GM18505 (cell line): ENCODE data around the gene ORMDL1.

Experiments used
- ATAC-seq: cut with Tn5 transposase; IDR thresholded peaks from one replicate; pipeline ENCODE4 v1.9.1; 2021; ENCODE audit not compliant: unreplicated experiment
- POLR2A ChIP-seq: IDR thresholded peaks from 4 replicates; pipeline ENCODE4 v1.6.1; 2011; ENCODE audit warnings: borderline replicate concordance; ENCODE audit not compliant: insufficient read depth, insufficient read length; ENCODE audit errors: extremely low read depth

The ORMDL1 gene, protein sequence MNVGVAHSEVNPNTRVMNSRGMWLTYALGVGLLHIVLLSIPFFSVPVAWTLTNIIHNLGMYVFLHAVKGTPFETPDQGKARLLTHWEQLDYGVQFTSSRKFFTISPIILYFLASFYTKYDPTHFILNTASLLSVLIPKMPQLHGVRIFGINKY

DNA sequence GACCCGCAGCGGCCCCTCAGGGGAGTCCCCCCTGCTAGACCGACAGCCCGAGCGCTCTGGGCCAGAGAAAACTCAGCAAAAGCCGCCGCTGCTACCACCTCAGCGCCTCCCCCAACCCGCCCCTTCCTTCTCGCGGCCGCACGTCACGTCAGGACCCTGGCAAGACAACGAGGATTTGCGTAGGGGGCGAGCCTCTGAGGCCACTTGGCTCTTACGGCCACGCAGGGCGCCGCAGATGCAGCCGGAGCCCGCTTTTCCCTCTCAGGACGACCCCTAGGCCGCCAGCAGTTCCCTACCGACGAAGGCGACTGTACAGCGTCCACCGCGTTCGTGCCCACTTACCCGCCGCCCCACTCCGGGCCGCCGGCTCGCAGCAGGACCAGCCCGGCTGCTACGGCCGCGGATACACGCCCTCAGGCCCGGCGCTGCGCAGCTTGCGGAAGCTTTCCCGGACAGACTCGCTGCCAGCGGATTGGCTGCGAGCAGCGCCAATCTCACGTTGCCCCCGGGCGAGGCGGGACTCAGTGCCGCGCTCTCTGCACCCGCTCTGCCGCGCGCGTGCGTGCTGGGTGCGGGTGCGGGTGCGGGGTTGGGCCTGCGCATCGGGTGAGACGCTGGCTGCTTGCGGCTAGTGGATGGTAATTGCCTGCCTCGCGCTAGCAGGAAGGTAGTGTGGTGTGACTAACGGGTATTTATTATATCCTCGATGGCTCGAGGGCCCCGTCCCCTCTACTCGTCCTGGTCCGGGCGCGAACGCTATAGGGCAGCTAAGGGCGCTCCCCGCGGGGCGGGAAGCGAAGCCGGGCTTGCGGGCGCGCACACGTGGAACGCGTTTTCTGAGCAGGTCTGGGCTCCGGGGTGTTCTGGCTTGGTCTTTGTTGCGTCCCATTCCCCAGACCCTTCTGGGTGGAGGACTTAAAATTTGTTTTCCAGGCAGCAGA, at the start of gene ORMDL1, which contains the start of gene PMS1:
Gene ORMDL1 (minus strand): TSS at position 413 of the 941 bp plus-strand sequence. CDS start 1,744 bp downstream, outside the sequence.
Gene PMS1 (plus strand): TSS at position 524 of the 941 bp plus-strand sequence. CDS start 7,360 bp downstream, outside the sequence.
- peak; percentile 96 for TF ChIP-seq POLR2A
- peak; percentile 94 for ATAC-seq

DNA sequence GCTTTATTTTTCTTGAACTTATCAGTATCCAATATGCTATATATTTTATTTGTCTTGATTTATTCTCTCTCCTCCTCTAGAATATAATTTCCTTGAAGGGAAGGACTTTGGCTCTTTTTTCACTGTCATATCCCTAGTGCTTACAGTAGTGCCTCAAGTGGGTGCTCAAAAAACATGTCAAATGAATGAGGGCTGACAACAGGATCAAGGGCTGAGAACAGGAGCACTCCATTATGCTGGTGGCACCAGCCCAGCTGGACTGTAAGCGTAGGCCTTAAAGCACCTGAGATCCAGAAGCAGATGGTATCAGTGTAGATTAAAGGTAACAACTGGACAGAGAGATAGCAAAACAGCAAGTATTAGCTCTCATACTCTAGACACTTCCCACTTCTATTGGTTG, 46.4 kb upstream of the ORMDL1 start:
- no peak for TF ChIP-seq POLR2A
- no peak for ATAC-seq

DNA sequence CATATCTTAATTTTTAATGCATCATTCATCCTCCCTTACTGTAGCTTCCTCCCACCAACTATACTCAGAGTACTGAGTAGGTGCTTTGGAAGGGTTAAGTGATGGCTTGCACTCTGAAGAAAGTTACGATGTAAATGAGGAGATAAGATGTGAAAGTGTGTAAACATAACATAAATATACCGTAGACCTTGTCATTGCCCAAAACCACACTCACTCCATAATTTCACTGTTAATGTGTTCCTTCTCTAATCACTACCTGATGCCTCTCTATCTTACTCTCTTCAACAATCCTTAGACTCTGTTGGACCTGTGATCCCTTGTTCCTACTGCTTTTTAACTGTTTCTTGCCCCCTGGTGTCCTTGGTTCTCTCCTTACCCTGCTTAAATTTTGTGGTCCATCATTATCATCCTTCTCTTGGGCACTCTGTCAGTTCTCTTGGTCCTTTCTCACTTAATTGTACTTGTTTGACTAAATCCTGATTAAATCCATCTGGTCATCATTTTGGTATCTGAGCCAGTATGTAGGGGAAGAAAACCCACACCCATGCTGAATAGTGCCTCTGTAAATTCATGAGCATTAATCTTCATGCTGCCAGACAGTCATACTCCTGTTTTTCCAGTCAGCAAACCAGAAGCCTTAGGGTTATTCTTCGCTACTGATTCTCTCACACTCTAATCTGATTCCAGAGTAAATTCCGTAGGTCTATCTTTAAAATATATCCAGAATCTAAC, 45.1 kb upstream of the ORMDL1 start:
- ATAC-seq: no peak
- no peak for TF ChIP-seq POLR2A

DNA sequence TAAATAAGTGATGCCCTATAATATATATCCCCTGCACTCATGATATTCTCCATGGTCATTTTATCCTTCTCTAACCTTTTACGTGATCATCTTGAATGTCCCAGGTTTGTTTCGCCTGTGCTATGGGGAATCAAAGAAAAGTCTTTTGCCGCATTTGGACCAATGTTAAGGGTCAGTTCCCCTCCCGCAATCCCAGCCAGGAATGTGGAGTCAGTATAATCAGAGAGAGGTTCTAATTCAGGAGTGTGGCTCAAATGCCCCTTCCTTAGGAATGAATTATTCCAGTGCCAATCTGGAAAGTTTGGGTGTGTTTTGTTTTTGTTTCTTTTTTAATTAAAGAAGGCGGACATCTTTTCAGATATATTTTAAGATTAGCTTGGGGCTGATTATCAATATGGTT, 41.9 kb upstream of the ORMDL1 start:
- TF ChIP-seq POLR2A: no peak

DNA sequence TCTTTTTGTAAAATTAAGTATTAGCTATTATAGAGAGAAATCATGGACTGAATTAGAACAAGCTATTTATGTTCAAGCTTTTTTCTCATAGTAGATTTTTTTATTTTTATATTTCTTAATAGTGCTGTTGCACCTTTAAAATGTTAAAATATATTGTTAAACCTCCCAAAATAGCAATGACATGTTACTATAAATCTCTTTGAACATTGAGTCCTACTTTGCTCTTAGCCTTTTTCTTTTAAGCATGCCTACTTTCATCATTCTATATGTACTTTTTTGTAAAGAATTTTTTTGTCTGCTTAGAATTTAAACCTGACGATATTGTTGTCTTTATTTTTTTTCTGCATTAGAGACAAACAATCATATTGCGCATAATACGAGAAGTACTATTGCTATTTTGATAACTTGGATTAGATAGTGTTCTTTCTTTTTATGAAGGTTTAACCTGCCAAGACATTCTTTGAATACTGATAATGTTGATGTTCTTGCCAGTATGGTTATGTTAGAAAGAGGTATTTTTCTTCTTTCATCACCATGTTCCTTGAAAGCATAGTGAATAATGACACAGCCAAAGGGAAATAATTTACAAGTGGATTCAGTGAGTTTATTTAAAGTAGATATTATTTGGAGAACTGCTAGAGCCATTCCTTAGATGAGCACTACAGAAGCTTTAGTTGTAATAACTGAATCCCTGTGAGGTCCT, 40.7 kb upstream of the ORMDL1 start:
- no peak for TF ChIP-seq POLR2A
- ATAC-seq: no peak

More for the DNA sequence above, 41.9 kb upstream of the ORMDL1 start:
- no peak for ATAC-seq

DNA sequence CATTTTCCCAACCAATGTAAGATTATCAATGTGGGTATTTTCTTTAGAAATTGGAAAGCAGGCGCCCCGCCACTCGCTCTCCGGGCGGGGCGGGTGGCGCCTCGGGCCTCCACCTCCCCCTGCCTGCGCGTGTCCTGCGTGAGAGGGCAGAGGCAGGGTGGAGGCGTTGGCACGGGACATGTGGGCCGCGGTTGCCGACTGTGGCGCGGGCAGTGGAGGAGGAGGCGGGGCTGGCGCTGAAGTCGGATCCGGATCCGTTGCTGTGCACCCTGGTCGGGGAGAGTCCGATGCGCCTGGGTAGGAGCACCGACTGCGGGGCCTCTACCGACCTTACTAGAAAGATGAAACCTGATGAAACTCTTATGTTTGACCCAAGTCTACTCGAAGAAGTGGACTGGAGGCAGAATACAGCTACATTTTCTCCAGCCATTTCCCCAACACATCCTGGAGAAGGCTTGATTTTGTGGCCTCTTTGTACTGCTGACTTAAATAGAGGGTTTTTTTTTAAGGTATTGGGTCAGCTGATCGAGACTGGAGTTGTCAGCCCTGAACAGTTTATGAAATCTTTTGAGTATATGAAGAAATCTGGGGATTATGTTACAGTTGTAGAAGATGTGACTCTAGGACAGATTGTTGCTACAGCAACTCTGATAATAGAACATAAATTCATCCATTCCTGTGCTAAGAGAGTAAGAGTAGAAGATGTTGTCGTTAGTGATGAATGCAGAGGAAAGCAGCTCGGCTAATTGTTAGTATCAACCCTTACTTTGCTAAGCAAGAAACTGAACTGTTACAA, 38.0 kb upstream of the ORMDL1 start:
- no peak for ATAC-seq
- TF ChIP-seq POLR2A: no peak

DNA sequence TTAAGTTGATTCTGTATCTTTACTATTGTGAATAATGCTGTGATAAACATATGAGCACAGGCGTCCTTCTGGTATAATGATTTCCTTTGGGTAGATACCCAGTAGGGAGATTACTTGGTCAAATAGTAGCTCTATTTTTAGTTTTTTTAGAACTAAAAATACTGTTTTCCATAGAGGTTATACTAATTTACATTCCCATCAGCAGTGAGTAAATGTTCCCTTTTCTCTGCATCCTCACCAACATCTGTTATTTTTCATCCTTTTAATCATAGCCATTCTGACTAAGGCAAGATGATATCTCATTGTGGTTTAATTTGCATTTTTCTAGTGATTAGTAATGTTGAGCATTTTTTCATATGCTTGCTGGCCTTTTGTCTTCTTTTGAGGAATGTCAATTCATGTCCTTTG, 35.2 kb upstream of the ORMDL1 start:
- no peak for TF ChIP-seq POLR2A
- ATAC-seq: no peak

DNA sequence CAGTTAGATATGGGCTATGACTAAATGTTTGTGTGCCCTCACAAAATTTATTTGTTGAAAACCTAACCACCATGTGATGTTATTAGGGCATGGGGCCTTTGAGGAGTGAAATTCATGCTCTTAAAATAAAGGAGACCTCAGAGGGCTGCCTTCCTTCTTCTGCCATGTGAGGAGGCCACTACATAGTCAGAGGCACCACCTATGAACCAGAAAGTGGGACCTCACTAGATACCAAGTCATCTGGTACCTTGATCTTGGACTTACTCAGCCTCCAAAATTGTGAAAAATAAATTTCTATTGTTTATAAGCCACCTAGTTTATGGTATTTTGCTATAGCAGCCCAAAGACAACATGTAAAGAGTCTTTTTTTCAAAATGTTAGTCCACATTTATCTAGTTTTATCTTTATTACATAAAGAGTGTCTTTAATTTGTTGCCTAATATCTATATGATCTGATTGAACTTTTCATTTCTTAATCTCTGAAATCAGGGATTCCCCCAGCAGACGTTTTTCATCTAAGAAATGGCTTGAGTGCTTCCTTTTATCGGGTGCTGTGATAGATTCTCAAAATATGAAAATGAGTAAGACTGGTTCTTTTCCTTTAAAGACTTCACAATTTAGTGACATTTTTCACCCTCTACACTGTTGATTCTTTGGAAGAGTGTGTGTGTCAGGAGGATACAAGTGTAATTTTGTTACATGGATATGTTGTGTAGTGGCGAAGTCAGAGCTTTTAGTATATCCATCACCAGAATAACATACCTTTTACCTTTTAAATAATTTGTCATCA, 34.3 kb upstream of the ORMDL1 start:
- TF ChIP-seq POLR2A: no peak
- no peak for ATAC-seq

DNA sequence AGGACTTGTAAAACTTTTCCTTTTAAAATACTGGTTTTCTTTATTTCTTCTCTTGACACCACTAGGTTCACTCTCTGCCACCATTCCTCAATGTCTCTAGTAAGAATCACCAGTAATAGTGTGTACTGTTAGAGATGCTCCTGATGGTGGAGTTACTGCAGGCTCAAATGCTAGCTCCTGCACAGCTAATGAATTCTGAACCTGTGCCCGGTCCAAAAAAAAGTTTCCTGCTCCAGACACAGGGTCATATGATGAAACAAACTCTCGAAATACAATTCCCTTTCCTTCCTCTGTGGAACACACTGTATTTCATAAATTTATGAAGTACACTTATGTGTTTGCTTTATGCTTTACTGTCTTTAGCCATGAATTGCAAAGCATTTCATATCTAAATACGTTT, 19.3 kb upstream of the ORMDL1 start:
- no peak for ATAC-seq
- no peak for TF ChIP-seq POLR2A

DNA sequence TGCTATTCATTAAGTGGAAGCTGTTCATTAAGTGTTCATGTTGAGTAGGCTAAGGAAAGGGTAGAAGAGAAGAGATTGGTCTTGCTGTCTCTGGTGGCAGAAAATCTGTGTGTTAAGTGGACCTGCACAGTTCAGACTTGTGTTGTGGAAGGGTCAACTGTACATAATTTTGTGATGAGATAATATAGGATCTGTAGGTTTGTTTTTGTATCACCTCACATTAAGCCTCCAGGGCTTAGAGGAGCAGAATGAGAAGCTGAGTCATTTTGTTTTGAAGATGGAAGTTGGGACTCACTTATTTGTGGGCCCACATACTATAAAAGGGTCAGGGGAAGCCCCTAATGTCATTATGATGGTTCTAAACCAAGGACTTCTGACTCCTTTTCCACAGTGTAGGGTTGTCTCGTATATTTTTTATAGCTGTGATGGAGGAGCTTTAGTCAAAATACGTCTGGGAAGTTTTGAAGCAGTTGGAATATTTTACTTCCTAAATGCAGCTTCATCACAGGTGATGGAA, 18.3 kb upstream of the ORMDL1 start:
- ATAC-seq: no peak

DNA sequence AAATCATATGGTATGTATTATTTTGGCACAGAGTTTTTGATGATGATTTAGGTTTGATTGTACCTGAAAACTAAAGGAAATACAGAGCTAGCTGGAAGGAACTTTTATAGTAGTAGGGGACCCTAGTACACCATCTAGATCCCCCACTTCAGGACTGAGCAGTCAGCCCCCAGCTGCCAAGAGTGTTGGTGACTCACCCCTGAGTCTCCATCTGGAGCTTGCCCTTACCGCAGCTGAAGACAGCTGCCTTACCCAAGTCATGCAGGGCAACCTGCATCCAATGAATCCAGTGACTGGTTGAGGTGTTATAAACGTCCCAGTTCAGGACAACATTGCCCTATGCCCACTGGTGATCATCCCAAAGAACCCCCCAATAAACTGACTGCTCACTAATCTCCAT, 15.4 kb upstream of the ORMDL1 start:
- TF ChIP-seq POLR2A: no peak
- ATAC-seq: no peak

More for the DNA sequence above, 18.3 kb upstream of the ORMDL1 start:
- TF ChIP-seq POLR2A: no peak

DNA sequence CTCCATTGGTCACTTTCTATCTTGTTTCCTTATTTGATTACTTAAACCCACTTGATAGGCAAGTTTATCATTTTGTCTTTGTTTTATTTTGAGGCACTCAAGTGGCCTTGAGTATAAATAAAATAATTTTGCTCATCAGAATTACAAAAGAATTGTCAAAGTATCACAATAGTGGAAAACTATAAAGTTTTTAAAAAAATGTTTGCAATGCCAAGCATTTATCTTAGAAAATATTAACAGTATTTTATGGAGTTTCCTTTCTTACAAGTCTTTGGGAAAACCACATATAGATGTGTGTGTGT, 14.8 kb upstream of the ORMDL1 start:
- TF ChIP-seq POLR2A: no peak
- ATAC-seq: no peak
